ENCODE results near the gene TRPM4. TPM values are rescaled to one million over a fixed set of nuclear protein-coding genes. Genes with fewer than 3 reads are reported as not detected.

The TRPM4 gene
- total and polyA plus RNA-seq, 10 donors = 3.3 to 28.7 (median 11.9) TPM

- no peak for DNase-seq
- no peak for TF ChIP-seq POLR2AphosphoS5 (IDR thresholded peaks at IDR 0.05)
- TF ChIP-seq, protein P1, sequence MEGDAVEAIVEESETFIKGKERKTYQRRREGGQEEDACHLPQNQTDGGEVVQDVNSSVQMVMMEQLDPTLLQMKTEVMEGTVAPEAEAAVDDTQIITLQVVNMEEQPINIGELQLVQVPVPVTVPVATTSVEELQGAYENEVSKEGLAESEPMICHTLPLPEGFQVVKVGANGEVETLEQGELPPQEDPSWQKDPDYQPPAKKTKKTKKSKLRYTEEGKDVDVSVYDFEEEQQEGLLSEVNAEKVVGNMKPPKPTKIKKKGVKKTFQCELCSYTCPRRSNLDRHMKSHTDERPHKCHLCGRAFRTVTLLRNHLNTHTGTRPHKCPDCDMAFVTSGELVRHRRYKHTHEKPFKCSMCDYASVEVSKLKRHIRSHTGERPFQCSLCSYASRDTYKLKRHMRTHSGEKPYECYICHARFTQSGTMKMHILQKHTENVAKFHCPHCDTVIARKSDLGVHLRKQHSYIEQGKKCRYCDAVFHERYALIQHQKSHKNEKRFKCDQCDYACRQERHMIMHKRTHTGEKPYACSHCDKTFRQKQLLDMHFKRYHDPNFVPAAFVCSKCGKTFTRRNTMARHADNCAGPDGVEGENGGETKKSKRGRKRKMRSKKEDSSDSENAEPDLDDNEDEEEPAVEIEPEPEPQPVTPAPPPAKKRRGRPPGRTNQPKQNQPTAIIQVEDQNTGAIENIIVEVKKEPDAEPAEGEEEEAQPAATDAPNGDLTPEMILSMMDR (IDR thresholded peaks at IDR 0.05 in 8 of 11, conservative IDR thresholded peaks at IDR 0.05 in 3 of 11) = no peak
- TF ChIP-seq POLR2A (IDR thresholded peaks at IDR 0.05) = no peak
These were observed 25.3 kb downstream of the TRPM4 start for GRCh38 chr19:49182848-49183375.

GRCh38 chr19:49186108-49186507 lies 28.5 kb downstream of the TRPM4 start:
- Histone ChIP-seq H3K9me3 (peaks cover 0 to 38% (median 27%) of the 10 kb centered on the region in 8 donors), H3K27ac (no peak overlapping the region), H3K4me1 (peaks cover 0 to 21% (median 2%) of the 10 kb centered on the region in 6 donors), H3K4me3 (no peak overlapping the region), H3K36me3 (peaks cover 0 to 22% (median 3%) of the 10 kb centered on the region in 6 donors), H3K27me3 (replicated peaks in 1 of 7) (no peaks in the 10 kb centered on the region)
- intact Hi-C loops (cut with DNase I; ENCODE audit: low total_unique reads) = no loop called here
- no peak for DNase-seq
- TF ChIP-seq, protein P1 (IDR thresholded peaks at IDR 0.05 in 8 of 11, conservative IDR thresholded peaks at IDR 0.05 in 3 of 11) = no peak
- TF ChIP-seq POLR2AphosphoS5 (IDR thresholded peaks at IDR 0.05) = no peak
- TF ChIP-seq POLR2A (IDR thresholded peaks at IDR 0.05) = no peak
- 59 to 77% (median 71%) methylated on average over 5 of the region's 5 CpGs for WGBS, 5 donors

More at GRCh38 chr19:49182848-49183375, 25.3 kb downstream of the TRPM4 start:
- peaks cover 0 to 38% (median 27%) of the 10 kb centered on the region in 8 donors for H3K9me3 ChIP-seq
- peaks cover 0 to 16% (median 3%) of the 10 kb centered on the region in 6 donors for H3K36me3 ChIP-seq
- H3K4me3 ChIP-seq = no peak overlapping the region
- 83 to 90% (median 85%) methylated on average over 26 of the region's 26 CpGs for WGBS, 5 donors
- no peak overlapping the region for H3K27ac ChIP-seq
- intact Hi-C loops (cut with DNase I; ENCODE audit: low total_unique reads) = no loop called here
- H3K4me1 ChIP-seq = no peaks in the 10 kb centered on the region
- H3K27me3 ChIP-seq (replicated peaks in 1 of 7) = no peaks in the 10 kb centered on the region

DNA sequence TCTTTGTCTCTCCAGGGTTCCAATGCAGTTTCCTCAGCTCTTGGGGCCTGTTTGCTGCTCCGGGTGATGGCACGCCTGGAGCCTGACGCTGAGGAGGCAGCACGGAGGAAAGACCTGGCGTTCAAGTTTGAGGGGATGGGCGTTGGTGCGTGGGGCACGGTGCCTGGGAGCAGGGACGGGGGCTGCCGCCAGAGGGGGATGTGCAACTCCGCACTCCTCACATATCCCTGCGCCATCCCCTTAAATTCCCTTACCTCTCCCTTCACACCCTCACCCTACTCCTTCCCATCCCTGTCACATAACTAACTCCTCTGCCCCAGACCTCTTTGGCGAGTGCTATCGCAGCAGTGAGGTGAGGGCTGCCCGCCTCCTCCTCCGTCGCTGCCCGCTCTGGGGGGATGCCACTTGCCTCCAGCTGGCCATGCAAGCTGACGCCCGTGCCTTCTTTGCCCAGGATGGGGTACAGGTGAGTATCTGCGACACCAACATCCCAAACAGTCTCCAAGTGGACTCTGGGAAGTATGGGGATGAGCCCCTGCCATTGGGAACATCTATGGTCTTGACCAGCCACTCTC lies 31.1 kb downstream of the TRPM4 start:
- DNase-seq = no peak
- 90 to 94% (median 91%) methylated on average over 21 of the region's 21 CpGs for WGBS, 5 donors
- TF ChIP-seq POLR2AphosphoS5 (IDR thresholded peaks at IDR 0.05) (no peak), POLR2A (IDR thresholded peaks at IDR 0.05) (no peak)
- TF ChIP-seq, protein P1 (IDR thresholded peaks at IDR 0.05 in 8 of 11, conservative IDR thresholded peaks at IDR 0.05 in 3 of 11) = no peak
- Histone ChIP-seq H3K36me3 (peaks cover 0 to 16% (median 0%) of the 10 kb centered on the region in 6 donors), H3K4me3 (no peak overlapping the region), H3K9me3 (peaks cover 0 to 24% (median 17%) of the 10 kb centered on the region in 8 donors), H3K27me3 (replicated peaks in 1 of 7) (no peaks in the 10 kb centered on the region), H3K4me1 (peaks cover 0 to 21% (median 2%) of the 10 kb centered on the region in 6 donors), H3K27ac (peak overlapping the region in 7 of 8 donors; percentile 16 to 62 (median 50))
- intact Hi-C loops (cut with DNase I; ENCODE audit: low total_unique reads) = no loop called here

- peak overlapping the region; percentile 16 to 62 (median 49) for H3K27ac ChIP-seq
- no peaks in the 10 kb centered on the region for H3K27me3 ChIP-seq (replicated peaks in 1 of 7)
- TF ChIP-seq, protein P1 (IDR thresholded peaks at IDR 0.05 in 8 of 11, conservative IDR thresholded peaks at IDR 0.05 in 3 of 11) = no peak
- TF ChIP-seq POLR2A (IDR thresholded peaks at IDR 0.05) (no peak), POLR2AphosphoS5 (IDR thresholded peaks at IDR 0.05) (no peak)
- H3K4me3 ChIP-seq = no peak overlapping the region
- 53 to 68% (median 60%) methylated on average over 5 of the region's 5 CpGs for WGBS, 5 donors
- peaks cover 0 to 12% (median 0%) of the 10 kb centered on the region in 6 donors for H3K36me3 ChIP-seq
- no peak for DNase-seq
- H3K9me3 ChIP-seq = peaks cover 0 to 19% (median 11%) of the 10 kb centered on the region in 8 donors
- H3K4me1 ChIP-seq = peaks cover 0 to 21% (median 2%) of the 10 kb centered on the region in 6 donors
- intact Hi-C loops (cut with DNase I; ENCODE audit: low total_unique reads) = no loop called here
These were observed 31.7 kb downstream of the TRPM4 start for GRCh38 chr19:49189259-49189658.
